Stimulated activated CD8-positive, alpha-beta memory T cell treated with anti-CD3 and anti-CD28 coated beads, Interleukin-7, amount 100 ng/mL, for 24 hours (primary cell): ENCODE results near the gene PRKCE.

Experiments used
- DNase-seq: peaks from one replicate; pipeline ENCODE4 v3.0.0-alpha.2; 2020; ENCODE audit warnings: low read depth

The PRKCE gene

DNA sequence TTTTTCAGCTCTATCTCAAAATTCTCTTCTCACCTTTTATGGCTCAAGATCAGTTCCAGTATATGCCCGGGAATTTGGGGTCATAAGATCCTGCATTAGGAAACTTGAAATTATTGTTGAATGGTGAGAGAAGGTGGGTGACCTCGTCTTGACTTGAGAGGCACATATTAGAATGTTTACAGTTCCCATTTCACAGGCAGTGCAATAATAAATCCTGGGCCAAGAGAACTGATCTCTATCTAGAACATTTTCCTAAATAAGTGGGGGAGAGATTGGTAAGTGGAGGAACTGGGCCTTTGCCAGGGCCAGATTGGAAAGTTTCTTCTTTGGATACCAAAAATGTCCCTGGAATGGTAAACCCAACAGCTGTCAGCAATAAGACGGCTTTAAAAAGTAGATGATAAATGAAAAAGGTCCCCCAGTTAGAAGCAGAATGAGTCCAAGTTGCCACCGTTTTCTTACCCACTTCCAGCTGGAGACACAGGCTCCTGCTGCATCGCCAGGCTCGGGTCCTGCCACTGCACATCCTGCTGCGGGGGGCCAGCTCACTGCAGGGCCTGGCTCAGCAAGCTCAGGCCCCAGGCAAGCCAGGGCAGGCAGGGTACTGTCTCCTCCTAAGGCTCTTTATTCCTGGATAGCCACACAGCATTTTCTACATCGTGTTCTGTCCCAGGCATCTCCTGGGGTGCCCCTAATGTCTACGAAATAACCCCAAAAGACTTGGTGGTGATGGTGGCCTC lies 519.3 kb downstream of the PRKCE start:
- no peak for DNase-seq

DNA sequence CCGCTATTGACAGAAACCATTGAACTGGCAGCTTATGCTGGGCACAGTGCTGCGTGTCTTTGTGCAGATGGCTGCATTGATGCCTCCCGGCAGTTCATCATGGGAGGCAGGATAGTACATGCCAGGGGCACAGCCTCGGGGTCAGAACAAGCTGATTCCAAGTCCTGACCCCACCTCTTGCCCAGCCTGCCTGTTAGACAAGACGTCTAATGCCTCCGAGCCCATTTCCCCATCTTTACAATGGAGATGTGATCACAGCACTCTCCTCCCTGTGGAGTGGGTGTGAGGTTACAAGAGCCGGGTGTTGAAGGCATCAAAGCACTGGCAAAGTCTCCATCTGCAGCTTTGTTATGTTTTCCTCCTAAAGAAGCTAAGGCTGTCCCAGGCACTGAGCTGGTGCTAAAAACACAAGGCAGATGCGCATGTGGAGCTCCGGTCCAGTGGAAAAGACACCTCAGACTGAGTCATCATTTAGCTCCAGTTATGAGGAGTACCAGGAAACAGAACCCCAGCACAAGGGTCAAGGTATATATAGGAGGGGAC lies 520.0 kb downstream of the PRKCE start:
- DNase-seq, result no peak

DNA sequence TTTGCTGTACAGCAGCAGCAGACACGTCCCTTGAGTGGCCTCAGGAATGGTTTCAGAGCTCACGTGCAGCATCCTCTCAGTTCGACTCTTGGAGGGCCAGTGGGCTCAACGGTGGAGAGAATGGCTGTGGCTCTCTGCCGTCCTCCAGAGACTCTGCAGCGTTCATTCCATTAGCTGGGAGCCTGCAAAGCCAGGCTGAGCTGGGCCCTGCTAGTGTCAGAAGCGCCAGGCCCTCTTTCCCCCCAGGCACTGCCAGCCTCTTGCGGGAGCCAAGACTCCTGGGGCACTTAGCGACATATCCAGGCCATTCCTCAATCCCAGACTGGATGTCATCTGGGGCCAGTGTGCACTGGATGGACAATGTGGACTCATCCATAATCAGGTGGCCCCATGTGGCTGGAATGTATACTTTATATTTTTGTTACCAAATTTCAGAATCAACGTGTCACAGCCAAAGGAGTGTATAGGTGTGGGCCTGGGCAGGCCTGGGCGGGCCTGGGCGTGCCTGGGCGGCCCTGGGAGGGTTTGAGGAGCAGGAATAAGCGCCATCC lies 520.6 kb downstream of the PRKCE start:
- no peak for DNase-seq

DNA sequence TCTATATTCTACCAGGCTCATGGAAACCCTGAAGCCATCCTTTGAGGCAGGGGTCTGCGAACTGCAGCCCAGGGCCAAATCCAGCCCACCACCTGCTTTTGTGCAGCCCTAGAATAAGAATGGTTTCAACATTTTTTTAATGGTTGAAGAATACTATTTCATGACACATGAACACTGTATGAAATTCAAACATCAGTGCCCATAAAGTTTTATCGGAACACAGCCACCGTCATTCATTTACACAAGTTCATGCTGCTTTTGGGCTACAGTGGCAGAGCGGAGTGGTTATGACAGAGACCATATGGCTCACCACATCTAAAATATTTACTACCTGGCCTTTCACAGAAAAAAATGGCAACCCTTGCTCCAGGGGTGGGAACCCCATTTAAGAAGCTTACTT lies 521.6 kb downstream of the PRKCE start:
- DNase-seq, result no peak

DNA sequence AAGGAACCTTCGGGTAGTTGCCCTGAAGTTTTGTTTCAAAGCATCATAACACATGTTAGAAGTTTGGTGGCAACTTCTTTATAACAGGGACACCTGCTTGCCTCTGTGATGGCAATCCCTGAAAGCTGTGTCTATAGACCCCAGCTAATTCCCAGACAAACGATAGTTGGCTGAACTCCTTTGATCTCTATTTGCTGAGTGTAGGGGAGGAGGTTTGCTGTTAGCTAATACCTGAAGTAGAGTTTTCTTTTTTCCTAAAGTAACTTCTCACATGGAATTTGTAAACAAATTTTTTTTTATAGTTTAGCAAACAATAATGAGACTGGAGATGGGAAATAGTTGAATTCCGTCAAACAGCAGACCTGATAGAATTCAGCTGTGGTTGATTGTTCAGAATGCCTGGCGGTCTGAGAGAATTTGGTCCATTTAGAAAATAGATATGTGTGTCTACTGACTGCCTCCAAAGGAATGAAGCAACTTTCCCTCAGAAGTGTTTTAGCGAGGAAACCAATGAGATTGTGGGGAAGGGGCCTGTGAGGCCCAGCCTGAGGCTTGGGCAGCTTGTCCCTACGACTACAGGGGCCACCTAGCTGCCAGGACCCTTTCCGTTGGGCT lies 522.3 kb downstream of the PRKCE start:
- no peak for DNase-seq

DNA sequence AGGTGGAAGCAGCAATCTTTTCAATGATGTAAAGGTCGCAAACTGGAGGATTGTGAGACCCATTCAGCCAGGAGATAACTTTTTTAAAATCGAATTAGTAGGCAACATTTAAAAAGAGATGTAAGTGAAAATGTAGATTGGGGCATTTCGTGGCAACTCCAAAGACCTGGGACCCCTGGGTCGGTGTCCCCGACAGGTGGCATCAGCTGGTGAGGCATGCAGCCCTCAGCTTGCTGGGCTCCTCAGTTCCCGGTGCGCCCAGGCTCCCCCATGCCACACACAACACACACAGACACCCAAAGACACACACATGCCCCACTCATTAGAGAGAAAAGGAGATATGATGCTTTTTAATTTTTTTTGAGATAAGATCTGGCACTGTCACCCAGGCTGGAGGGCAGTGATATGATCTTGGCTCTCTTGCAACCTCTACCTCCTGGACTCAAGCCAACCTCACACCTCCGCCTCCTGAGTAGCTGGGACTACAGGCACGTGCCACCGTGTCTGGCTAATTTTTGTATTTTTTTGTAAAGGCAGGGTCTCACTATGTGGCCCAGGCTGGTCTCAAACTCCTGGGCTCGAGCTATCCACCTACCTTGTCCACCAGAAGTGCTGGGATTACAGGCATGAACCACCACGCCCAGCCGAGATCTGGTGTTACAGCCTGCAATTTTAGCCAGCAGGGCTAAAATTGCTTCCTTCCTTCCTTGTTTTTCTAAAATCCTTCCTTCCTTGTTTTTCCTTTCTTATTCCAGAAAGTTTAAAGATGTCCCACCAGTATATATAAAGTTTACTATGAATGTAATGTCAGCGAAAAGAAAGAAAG lies 523.1 kb downstream of the PRKCE start:
- no peak for DNase-seq

DNA sequence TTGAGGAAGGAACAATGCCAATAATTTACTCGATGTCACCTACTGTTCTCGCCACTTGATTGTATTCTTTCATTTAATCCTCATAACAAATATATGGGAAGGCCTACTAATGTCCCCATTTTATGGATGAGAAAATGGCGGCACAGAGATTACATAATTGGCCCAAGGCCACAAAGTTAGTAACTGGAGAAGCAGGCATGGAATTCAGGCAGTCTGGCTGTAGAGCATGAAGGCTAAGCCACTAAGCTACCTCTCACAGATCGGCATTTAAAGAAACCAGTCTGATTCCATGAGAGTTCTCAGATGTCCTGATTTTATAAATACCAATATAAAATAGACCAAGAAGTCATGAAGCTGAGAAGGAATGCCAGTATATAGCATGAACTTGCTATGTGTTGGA lies 523.9 kb downstream of the PRKCE start:
- DNase-seq, result no peak

DNA sequence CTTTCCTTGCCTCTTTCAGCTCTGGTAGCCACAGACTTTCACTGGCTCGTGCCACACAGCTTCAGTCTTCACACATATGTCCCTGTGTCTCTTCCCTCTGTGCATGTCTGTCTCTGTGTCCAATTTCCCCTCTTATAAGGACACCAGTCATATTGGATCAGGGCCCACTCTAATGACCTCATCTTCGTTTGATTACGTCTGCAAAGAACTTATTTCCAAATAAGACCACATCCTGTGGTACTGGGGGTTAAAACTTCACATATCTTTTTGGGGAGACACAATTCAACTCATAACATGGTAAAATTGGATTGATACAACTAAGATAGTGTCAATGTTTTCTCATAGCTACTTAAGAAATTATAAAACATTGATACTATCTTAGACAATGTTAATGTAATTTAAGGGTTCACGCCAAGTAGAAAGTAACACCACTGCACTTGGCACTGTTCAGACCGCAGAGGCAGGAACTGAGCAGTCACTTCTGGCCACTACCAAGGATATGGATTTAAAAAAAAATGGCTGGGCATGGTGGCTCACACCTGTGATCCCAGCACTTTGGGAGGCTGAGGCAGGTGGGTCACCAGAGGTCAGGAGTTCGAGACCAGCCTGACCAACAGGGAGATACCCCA lies 526.1 kb downstream of the PRKCE start:
- DNase-seq, result no peak

DNA sequence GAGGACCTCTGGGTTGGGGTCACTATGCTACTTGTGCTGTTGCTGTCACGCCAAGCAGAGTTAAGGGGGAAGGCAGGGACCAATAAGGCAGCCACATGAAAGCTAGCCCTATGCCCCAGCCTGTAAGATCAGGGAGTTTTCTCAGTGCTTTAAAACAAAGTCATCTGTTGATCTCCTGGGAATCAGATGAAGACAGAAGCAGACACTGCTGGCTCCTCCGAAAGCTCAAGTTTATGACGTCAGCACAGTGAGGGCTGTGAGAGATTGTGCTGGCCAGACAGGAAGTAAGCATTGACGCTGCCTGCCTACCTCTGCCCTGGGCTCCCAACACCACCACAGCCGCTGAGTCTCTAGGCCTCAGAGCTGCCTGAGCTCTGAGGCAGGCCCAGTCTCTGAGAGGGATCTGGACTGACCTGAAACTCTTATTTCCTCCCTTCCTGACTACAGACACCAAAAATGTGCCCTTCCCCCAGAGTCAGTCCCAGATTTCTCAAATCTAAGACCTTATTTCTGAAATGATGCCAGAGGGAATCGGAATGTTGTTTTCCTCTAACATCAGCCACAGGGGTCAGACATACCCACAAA lies 527.7 kb downstream of the PRKCE start:
- no peak for DNase-seq

DNA sequence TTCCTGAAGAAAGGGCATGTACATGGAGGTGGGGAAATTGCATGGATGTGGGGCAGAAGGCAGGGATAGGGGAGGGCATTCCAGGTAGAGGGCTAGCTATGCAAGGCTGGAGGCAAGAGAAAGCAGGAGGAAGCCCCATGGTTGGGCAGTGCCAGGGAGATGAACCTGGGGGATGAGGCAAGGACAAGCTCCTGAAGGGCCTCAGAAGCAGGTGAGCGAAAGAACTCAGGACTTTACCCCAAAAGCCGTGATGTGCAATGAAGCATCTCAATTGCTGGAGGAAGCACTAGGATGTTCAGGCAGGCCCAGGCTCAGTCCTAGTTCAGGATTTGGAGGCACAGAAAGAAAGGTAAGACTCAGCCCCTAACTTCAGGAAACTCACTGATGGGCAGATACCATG lies 528.7 kb downstream of the PRKCE start:
- DNase-seq, result no peak

DNA sequence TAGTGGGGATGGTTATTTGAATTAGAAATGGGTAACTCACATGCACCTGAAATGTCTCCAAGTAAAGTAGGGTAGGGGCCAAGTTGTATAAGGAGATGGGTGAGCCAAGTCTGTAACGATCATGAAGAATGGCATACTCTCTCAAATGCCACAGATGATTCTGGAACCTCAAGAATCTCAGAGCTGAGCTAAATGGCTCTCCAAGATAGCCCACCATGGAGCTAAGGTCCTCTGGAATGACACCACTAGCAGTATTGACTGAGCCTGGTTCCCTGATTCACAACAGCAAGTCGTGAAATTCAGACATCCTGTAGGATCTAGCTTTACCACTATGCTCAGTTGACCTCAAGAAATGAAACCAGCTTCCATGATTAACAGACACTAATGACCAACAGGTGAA lies 529.8 kb downstream of the PRKCE start:
- DNase-seq, result no peak

DNA sequence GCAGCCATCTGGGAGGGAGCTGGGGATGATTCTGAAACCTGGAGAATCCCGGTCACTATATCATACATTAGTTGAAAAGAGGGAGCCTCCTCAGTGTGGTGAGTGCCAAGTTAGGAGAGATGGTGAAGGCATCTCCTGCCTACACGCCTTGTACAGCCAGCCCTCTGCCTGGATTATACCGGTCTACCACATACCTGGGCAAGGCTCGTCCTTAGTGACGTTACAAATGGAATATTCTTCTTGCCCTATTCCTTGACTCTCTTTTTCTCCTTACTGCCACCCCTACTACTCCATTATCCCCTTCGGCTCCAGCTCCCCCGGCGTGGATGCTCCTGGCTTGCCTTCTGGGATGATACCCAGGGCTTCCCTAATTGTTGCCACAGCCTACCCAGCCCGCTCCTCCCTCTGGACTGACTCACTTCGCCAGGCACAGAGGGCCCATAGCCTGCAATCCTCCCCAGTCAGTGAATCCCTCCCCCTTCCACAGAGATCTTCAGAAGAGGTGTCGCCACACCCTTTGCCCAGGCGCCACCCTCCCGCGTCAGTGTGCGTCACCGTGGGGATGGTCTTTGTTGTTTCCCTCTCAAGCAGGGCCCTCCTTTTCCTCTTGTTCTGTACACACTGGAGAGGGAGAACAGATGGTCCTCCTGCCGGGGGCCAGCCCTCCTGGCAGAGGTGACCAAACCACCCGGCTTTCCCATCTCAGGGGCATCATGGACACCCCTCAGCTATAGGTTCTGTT lies 530.5 kb downstream of the PRKCE start:
- no peak for DNase-seq

DNA sequence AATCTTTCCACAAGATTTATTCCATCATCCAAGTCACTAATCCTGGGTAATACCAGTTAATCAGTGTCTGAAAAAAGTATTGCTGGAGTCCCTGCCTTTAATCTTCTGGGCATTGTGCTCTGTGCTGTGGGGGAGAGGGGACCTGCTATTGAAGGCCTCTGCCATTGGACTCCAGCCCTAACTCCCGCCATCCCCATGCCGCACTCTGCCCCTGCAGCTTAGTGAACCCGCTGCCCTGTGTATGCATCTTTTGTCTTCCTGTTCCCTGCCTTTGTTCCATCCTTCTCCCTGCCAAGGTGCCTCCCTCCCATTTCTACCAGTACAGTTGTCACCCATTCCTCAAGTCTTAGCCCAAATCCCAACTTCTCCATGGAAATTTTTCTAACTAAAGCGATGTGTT lies 532.0 kb downstream of the PRKCE start:
- no peak for DNase-seq

DNA sequence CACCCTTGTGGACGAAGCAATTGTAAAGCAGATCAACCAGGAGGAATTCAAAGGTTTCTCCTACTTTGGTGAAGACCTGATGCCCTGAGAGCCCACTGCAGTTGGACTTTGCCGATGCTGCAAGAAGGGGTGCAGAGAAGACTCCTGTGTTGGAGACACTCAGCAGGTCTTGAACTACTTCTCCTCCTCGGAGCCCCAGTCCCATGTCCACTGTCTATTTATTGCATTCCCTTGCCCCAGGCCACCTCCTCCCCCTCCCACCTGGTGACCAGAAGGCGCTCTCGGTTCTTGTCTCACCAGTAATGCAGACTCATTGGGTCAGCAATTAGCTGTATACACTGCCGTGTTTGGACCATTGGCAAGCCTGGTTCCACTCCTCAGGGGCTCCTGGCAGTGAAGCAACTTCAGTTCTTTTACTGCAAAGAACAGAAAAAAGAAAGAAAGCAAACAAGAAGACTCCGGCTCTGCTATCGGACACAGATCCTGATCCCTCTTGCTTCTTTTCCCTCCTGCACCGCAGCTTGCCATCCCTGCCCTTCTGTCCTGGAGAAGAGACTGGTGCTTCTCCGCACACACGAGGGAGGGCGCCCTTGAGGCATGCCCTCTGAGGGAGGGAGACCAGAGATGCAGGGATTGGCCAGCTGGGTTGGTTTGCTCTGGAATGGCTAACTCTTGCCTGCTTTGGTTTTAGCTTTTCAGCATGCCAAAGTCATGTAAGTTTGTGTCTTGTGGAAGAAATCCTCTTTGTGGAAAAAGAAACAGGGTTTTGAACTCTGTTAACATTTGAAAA lies 533.5 kb downstream of the PRKCE start:
- DNase-seq, result no peak

DNA sequence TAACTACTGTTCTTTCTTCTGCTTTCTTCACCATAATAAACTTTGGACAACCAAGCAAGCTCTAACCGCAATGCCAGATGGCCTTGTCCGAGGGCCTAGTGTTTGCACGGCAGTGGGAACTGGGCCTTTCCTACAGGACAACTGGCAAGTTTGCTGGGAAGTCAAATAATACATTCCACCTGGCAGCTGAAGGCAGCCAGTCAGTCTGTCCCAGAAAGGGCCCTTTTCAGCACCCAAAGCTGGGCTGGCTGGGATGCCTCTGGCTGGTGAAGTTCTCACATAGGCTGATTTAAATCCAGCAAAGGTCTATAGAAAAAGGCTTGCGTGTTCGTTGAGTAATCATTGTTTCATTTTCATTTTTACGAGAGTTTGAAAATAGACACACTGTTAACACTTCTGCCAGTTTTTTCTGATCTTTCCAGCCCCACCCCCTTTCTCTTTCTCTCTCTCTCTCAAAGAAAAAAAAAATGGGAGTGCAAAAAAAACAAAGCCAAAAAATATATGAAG lies 535.7 kb downstream of the PRKCE start:
- DNase-seq, result no peak

DNA sequence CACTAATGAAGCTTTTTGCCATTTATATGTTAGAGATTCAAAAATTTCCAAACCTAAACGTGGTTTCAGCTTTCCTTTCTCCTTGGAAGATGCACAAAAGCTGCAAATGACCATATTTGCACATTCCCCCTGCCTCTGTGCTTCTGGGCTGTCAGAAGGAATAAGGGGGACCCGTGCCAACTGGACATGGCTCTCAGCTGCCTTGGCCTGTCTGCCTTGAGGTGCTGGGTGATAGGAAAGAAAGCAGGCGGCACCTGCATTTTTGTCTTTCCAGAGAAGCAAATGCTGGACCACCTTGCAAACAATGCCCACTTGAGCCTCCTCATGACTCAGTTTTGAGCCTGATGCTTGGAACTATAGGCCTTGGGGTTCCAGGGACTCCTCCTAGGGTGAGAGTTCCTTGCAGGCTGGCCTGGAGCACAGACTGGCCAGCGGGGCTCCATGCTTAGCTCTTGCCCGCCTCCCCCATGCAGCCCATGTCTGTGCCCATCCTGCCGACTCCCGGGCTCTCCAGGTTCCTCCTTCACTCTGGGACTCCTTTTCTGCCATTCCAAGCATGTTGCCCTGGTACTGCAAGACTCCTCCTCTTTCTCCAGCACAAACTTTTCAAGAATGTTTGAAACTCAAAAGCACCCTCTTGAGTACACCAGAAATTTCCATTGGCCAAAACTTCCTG lies 536.7 kb downstream of the PRKCE start:
- DNase-seq, result no peak

DNA sequence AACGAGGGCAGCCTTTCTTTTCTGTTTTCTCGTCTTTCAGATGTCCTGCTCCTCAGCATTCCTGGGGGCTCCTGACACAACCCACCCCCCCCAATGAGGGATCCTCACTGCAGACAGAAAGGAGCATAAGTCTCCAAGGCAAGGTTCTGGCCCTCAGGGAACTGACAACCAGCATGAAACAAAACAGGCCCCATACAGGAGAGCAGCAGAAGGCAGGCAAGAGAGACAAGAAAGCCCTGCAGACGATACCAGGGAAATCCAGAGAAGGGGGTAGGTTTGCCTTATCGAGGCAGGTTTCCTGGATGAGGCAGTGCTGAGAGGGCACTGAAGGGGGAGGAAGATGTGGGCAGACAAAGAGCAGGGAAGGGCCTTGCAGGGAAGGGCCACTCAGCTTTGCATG lies 541.9 kb downstream of the PRKCE start:
- no peak for DNase-seq

DNA sequence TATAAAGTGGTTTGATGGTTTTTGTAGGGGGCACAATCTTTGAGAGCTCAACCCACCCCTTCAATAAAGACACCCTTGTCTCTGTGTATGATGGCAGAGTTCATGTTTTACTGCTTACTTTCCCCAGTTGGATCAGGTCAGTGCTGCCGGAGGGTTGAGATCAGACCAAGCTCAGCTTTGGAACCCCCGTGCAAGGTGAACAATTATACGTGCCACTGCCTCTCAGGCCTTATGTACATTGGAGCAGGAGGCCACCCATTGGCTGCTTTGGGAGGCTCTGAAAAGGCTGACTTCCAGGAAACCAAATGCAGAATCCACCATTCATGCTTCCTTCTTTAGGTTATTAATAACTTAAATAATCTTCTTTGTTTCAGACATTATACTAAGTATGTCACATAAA lies 542.4 kb downstream of the PRKCE start:
- DNase-seq, result no peak

DNA sequence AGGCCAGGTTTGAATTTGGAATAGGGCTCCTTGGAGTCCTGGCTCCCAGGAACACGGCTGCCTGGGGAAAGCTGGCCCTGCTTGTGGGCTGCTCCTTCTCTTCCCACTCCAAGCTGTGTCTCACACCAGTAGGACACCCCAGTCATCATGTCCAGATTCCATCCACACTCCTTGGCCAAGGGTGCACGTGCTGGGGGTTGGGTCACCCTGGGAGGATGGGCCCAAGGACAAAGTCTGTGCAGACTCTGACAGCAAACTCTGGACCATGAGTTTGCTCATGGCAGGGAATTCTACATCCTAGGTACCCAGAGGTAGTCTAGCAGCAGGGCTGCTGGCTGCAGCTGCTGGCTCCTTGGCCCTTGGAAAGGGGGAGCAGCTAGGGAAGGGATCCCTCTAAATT lies 543.4 kb downstream of the PRKCE start:
- DNase-seq, result no peak
